ENCODE results near the gene RSRC1. TPM values are rescaled to one million over a fixed set of nuclear protein-coding genes. Genes with fewer than 3 reads are reported as not detected.
"Not testable (repeated sequence)": the region's sequence is repeated elsewhere in the genome, so short reads cannot be mapped to it uniquely, and the experiment has no call there.

RSRC1 gene
- total RNA-seq, 4 donors from 2014 or later = 27.7 to 36.7 (median 31.9) TPM

DNA sequence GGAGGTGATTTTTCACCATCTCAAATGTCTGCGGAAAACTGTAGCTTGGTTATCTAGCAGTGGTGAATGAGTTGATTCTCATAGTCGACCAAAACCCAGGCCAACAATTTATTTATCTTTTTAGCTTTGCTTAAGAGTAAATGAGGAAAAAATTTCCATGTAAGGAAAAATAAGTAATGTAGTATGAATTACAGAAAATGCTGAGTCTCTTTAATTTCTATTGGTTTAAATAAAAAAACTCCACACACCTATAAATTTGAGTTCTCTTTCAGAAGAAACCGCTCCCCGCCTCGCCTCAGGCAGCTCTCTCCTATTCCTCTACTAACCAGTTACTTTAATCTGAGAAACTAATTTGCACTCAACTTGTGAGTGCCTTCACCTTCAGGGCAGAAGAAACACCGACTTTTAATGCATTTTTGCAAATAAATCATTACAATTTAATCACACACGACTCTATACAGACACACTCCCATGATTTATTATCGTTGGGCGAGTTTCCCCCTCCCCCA lies 540 bp upstream of the RSRC1 start:
- intact Hi-C loops (cut with DNase I; ENCODE audit: low total_unique reads) = loop anchor here (10.0 kb wide), 2 partner anchors 325 to 935 kb away; no protein-coding TSS in a partner anchor
- Histone ChIP-seq H3K36me3 (no peaks in the 10 kb centered on the region), H3K4me1 (peaks cover 17 to 40% of the 10 kb centered on the region in 2 donors), H3K27ac (peak overlapping the region; percentile 80 to 89 (median 86)), H3K27me3 (peaks cover 44 to 49% (median 47%) of the 10 kb centered on the region in 3 donors), H3K9me3 (no peaks in the 10 kb centered on the region), H3K4me3 (peak overlapping the region; percentile 80 to 97 (median 90))
- TF ChIP-seq, protein P1, sequence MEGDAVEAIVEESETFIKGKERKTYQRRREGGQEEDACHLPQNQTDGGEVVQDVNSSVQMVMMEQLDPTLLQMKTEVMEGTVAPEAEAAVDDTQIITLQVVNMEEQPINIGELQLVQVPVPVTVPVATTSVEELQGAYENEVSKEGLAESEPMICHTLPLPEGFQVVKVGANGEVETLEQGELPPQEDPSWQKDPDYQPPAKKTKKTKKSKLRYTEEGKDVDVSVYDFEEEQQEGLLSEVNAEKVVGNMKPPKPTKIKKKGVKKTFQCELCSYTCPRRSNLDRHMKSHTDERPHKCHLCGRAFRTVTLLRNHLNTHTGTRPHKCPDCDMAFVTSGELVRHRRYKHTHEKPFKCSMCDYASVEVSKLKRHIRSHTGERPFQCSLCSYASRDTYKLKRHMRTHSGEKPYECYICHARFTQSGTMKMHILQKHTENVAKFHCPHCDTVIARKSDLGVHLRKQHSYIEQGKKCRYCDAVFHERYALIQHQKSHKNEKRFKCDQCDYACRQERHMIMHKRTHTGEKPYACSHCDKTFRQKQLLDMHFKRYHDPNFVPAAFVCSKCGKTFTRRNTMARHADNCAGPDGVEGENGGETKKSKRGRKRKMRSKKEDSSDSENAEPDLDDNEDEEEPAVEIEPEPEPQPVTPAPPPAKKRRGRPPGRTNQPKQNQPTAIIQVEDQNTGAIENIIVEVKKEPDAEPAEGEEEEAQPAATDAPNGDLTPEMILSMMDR (IDR thresholded peaks at IDR 0.05 in 4 of 5, conservative IDR thresholded peaks at IDR 0.05 in 1 of 5) = no peak
- peak; percentile 13 to 43 for ATAC-seq
- in situ Hi-C loops (cut with MboI; ENCODE audit: low sequenced_read_pairs in 4 of 4) = loop anchor here in 1 of 4 donors (25.0 kb wide), 1 partner anchor 528 kb away; the partner anchor contains the start of gene GFM1
- no peak for DNase-seq

DNA sequence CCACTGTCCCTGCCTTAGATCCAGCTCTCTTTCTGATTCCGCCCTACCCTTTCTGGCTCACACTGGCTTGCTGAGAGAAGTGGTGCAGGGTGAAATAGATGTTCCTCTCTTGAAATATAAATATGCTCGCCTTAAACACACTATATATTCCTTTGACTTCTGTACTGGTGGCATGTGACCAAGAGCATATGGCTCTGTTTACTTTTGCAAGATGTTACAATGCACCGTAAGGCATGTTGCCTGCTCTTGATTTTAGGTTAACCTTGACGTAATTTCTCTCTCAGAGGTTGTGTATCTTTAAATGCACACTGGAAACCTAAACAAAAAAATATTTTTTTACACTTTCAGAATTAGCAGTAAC lies 749 bp downstream of the RSRC1 start:
- no peaks in the 10 kb centered on the region for H3K9me3 ChIP-seq
- intact Hi-C loops (cut with DNase I; ENCODE audit: low total_unique reads) (loop anchor here (5.0 kb wide), 1 partner anchor 462 kb away; the partner anchor contains the start of gene MLF1), in situ Hi-C loops (cut with MboI; ENCODE audit: low sequenced_read_pairs in 4 of 4) (loop anchor here in 1 of 4 donors (25.0 kb wide), 1 partner anchor 527 kb away; the partner anchor contains the start of gene GFM1)
- peak overlapping the region; percentile 80 to 89 (median 86) for H3K27ac ChIP-seq
- H3K36me3 ChIP-seq = no peaks in the 10 kb centered on the region
- DNase-seq (no peak), ATAC-seq (no peak)
- TF ChIP-seq POLR2A (IDR thresholded peaks at IDR 0.05) = no peak
- TF ChIP-seq, protein P1 (IDR thresholded peaks at IDR 0.05 in 4 of 5, conservative IDR thresholded peaks at IDR 0.05 in 1 of 5) = no peak
- peak overlapping the region; percentile 80 to 97 (median 90) for H3K4me3 ChIP-seq
- peaks cover 17 to 36% of the 10 kb centered on the region in 2 donors for H3K4me1 ChIP-seq
- peaks cover 34 to 36% (median 35%) of the 10 kb centered on the region in 3 donors for H3K27me3 ChIP-seq

DNA sequence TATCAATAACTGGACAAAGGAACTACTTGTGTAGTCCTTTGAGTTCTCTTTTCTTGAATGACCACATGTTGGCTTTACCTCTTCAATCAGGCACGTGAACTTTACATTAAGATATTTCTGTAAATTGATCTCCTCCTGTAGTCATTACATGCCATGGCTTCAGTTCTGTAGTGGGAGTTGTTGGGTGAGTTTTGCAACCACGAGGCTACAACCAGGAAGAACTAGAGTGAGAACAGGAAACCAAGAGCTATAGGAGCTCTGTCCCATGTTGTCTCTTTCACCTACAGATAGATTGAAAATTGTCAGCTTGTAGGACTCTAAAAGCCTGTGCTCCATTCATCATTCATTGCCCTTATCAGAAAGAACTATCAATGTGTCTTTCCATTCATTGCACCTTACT lies 2.0 kb downstream of the RSRC1 start:
- intact Hi-C loops (cut with DNase I; ENCODE audit: low total_unique reads) = loop anchor here (5.0 kb wide), 1 partner anchor 460 kb away; the partner anchor contains the start of gene MLF1
- no peak for DNase-seq
- ATAC-seq = no peak

DNA sequence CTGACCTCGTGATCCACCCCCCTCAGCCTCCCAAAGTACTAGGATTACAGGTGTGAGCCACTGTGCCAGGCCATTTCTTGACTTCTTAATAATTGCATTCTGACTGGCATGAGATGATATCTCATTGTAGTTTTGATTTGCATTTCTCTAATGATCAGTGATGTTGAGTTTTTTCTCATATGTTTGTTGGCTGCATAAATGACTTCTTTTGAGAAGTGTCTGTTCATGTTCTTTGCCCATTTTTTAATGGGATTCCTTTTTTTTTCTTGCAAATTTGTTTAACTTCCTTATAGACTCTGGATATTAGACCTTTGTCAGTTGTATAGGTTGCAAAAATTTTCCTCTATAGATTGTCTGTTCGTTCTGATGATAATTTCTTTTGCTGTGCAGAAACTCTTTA lies 3.7 kb downstream of the RSRC1 start:
- not testable (repeated sequence) for H3K27me3 ChIP-seq, H3K4me3 ChIP-seq, ATAC-seq, H3K27ac ChIP-seq, DNase-seq, H3K36me3 ChIP-seq, H3K9me3 ChIP-seq
- intact Hi-C loops (cut with DNase I; ENCODE audit: low total_unique reads) (loop anchor here (5.0 kb wide), 1 partner anchor 459 kb away; the partner anchor contains the start of gene MLF1), in situ Hi-C loops (cut with MboI; ENCODE audit: low sequenced_read_pairs in 4 of 4) (loop anchor here in 1 of 4 donors (25.0 kb wide), 1 partner anchor 524 kb away; the partner anchor contains the start of gene GFM1)
- H3K4me1 ChIP-seq = peaks cover 17 to 20% of the 10 kb centered on the region in 2 donors

More for the DNA sequence above, 2.0 kb downstream of the RSRC1 start:
- in situ Hi-C loops (cut with MboI; ENCODE audit: low sequenced_read_pairs in 4 of 4) = loop anchor here in 1 of 4 donors (25.0 kb wide), 1 partner anchor 525 kb away; the partner anchor contains the start of gene GFM1
- Histone ChIP-seq H3K27ac (no peak overlapping the region), H3K9me3 (no peaks in the 10 kb centered on the region), H3K4me3 (no peak overlapping the region), H3K27me3 (peaks cover 23 to 24% (median 24%) of the 10 kb centered on the region in 3 donors), H3K4me1 (peaks cover 17 to 27% of the 10 kb centered on the region in 2 donors), H3K36me3 (no peaks in the 10 kb centered on the region)
- TF ChIP-seq, protein P1 (IDR thresholded peaks at IDR 0.05 in 4 of 5, conservative IDR thresholded peaks at IDR 0.05 in 1 of 5) = no peak
- no peak for TF ChIP-seq POLR2A (IDR thresholded peaks at IDR 0.05)

DNA sequence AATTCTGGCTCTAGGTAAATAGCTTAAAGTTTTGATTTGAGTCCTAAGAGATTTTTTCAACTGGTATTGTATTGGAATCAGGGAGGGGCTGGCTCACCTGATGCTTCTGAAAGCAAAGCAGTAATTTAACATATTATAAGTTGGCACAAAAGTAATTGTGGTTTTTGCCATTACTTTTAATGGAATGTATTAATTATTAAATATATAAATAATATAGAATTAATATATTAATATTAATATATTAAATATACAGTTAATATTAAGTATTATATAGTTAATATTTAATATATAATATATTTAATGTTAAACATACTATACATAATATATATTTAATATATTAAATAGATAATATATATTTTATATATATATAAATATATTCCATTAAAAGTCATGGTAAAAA lies 10.4 kb downstream of the RSRC1 start:
- ATAC-seq (no peak), DNase-seq (no peak)
- peaks cover 0 to 32% of the 10 kb centered on the region in 2 donors for H3K36me3 ChIP-seq
- H3K4me1 ChIP-seq = no peaks in the 10 kb centered on the region
- intact Hi-C loops (cut with DNase I; ENCODE audit: low total_unique reads) (no loop called here), in situ Hi-C loops (cut with MboI; ENCODE audit: low sequenced_read_pairs in 4 of 4) (loop anchor here in 1 of 4 donors (25.0 kb wide), 1 partner anchor 517 kb away; the partner anchor contains the start of gene GFM1)
- no peaks in the 10 kb centered on the region for H3K9me3 ChIP-seq
- no peaks in the 10 kb centered on the region for H3K27me3 ChIP-seq
- no peak overlapping the region for H3K4me3 ChIP-seq
- TF ChIP-seq, protein P1 (IDR thresholded peaks at IDR 0.05 in 4 of 5, conservative IDR thresholded peaks at IDR 0.05 in 1 of 5) = no peak
- H3K27ac ChIP-seq = no peak overlapping the region

Measured in gastrocnemius medialis (tissue), 4 donors.